ENCODE data around the gene FAM53B.

The FAM53B gene

DNA sequence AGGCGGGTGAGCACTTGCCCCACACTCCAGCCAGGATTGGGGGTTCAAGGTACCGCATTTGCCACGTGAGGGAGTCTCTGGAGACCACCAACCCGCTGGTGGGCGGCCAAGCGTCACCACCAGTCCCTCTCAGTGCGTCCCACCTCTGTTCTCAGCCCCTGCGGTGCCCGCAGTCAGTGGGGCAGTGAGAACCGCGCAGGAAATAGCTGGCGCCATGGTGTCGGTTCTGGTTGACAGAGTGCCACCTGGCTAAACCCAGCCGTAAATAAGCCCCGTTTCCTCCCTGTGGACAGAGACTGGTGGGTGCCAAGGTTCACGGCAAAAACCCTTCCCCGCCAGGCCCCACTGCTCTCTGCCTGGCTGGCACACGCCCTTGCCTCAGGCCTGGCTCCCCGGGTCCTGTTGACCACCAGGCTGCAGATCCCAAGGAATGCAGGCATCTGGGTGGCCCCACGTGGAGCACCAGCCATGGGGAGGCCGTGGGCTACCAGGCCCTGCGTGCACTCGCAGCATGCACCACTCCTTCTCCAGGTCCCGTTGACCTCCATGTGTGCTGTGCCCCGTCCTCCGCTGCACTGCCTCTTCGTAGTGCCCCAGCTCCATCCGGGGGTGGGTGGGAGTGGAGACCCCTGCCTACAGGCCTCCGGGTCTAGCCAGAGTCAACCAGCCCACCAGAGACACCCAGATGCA, 142.6 kb downstream of the FAM53B start:
- Histone ChIP-seq H3K36me3 (ENCODE audit: control insufficient read depth in 1 of 2, insufficient read depth in 2 of 2, low read length in 2 of 2) (no peaks in the 10 kb centered on the region), H3K4me3 (ENCODE audit: low read depth in 1 of 2, low read length in 2 of 2) (no peak overlapping the region), H3K9me3 (ENCODE audit: control insufficient read depth in 1 of 2, low read length in 2 of 2) (no peaks in the 10 kb centered on the region), H3K27me3 (ENCODE audit: control insufficient read depth in 1 of 2, insufficient read depth in 2 of 2, low read length in 2 of 2) (no peaks in the 10 kb centered on the region), H3K9ac (ENCODE audit: low read depth in 1 of 2, low read length in 2 of 2) (no peak overlapping the region), H3K27ac (ENCODE audit: low read depth, low read length) (no peak overlapping the region), H3K4me1 (ENCODE audit: control insufficient read depth in 1 of 2, insufficient read depth in 2 of 2, low read length in 2 of 2) (peaks cover 8 to 9% of the 10 kb centered on the region in 2 donors)

DNA sequence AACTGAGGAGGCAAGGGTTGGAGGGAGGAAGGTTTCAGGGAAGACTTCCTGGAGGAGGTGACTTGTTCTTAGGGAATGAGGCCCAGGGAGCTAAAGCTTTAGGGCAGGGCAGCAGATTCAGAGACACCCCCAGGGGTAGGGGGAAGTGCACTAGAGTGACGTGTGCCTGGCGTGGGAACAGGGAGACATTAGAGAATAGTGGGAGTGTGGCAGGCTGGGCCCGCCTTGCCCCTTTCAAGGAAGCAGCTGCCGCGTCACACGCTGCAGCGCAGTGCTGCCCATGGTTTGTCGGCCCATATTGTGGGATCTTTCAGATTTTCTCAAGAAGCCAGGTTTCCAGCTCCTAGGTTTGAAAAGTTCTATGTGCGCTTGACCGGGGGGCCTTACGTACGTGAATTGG, 143.2 kb downstream of the FAM53B start:
- no peak overlapping the region for H3K27ac ChIP-seq (ENCODE audit: low read depth, low read length)

DNA sequence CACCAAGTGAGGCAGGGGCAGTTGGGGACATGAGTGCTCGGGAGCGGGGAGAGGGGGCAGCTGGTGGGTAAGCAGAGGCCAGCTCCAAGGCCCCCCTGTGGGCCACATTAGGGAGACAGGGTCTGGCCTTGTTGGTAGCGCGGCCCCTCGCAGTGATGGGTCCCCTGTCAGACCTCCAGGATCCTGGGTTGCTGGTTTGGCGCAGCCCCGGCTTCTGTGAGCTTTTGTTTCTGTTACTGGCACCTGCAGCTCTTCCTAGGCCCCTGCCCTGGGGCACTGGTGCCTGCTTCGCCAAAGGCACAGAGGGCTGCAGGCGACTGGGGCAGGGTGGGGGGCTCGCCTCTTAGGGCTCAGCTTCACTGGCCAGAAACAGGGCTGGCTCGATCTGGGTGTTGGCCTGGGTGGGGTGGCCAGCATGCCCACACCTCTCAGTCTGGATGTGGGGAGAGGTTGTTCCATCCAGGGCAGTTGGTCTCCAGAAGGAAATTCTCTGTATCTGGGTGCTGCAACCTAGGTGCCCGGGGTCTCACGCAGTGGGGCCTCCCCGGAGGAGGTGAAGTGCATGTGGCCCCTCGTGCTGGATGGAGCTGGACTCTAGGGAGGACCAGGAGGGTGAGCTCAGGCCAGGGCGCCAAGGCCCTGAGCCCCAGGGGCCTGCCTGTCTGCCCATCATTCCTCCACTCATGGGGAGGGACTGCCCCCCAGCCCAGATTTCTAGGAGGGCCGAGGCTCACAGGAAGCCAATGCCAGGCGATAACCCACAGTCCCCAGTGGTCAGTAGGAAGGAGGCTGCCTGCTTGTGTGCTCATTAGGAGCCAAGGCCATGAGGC, 143.9 kb downstream of the FAM53B start:
- H3K9ac ChIP-seq (ENCODE audit: low read depth in 1 of 2, low read length in 2 of 2), result no peak overlapping the region
- H3K36me3 ChIP-seq (ENCODE audit: control insufficient read depth in 1 of 2, insufficient read depth in 2 of 2, low read length in 2 of 2), result no peaks in the 10 kb centered on the region
- no peaks in the 10 kb centered on the region for H3K9me3 ChIP-seq (ENCODE audit: control insufficient read depth in 1 of 2, low read length in 2 of 2)
- no peak overlapping the region for H3K27ac ChIP-seq (ENCODE audit: low read depth, low read length)
- no peak overlapping the region for H3K4me3 ChIP-seq (ENCODE audit: low read depth in 1 of 2, low read length in 2 of 2)
- H3K27me3 ChIP-seq (ENCODE audit: control insufficient read depth in 1 of 2, insufficient read depth in 2 of 2, low read length in 2 of 2), result no peaks in the 10 kb centered on the region
- peaks cover 9 to 10% of the 10 kb centered on the region in 2 donors for H3K4me1 ChIP-seq (ENCODE audit: control insufficient read depth in 1 of 2, insufficient read depth in 2 of 2, low read length in 2 of 2)

More for the DNA sequence above, 143.2 kb downstream of the FAM53B start:
- Histone ChIP-seq H3K36me3 (ENCODE audit: control insufficient read depth in 1 of 2, insufficient read depth in 2 of 2, low read length in 2 of 2) (no peaks in the 10 kb centered on the region), H3K9me3 (ENCODE audit: control insufficient read depth in 1 of 2, low read length in 2 of 2) (no peaks in the 10 kb centered on the region), H3K4me3 (ENCODE audit: low read depth in 1 of 2, low read length in 2 of 2) (no peak overlapping the region), H3K27me3 (ENCODE audit: control insufficient read depth in 1 of 2, insufficient read depth in 2 of 2, low read length in 2 of 2) (no peaks in the 10 kb centered on the region), H3K4me1 (ENCODE audit: control insufficient read depth in 1 of 2, insufficient read depth in 2 of 2, low read length in 2 of 2) (peaks cover 9 to 10% of the 10 kb centered on the region in 2 donors), H3K9ac (ENCODE audit: low read depth in 1 of 2, low read length in 2 of 2) (no peak overlapping the region)

DNA sequence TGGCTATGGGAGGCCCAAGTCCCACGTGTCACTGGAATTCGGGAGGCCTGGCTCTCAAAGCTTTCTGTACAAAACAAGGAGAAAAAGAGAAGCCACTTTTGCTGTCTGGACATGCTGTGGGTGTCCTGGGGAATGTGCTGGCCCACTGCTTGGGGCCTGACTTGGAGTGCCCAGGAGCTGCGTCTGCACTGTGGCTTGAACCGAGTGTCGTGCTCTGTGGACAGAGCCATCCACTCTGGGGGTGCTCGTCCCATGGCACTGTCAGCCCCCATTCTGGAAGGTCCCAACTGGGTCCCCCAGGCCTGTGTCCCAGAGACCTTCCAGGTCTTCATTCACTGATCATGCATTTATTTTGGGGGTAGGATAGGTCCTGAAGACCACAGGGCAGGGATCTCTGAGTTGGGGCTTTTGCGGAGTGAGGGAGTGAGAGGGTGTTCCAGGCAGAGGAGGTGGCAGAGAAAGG, 144.6 kb downstream of the FAM53B start:
- Histone ChIP-seq H3K4me1 (ENCODE audit: control insufficient read depth in 1 of 2, insufficient read depth in 2 of 2, low read length in 2 of 2) (peaks cover 9 to 10% of the 10 kb centered on the region in 2 donors), H3K27me3 (ENCODE audit: control insufficient read depth in 1 of 2, insufficient read depth in 2 of 2, low read length in 2 of 2) (no peaks in the 10 kb centered on the region), H3K36me3 (ENCODE audit: control insufficient read depth in 1 of 2, insufficient read depth in 2 of 2, low read length in 2 of 2) (no peaks in the 10 kb centered on the region), H3K4me3 (ENCODE audit: low read depth in 1 of 2, low read length in 2 of 2) (no peak overlapping the region), H3K27ac (ENCODE audit: low read depth, low read length) (no peak overlapping the region), H3K9ac (ENCODE audit: low read depth in 1 of 2, low read length in 2 of 2) (no peak overlapping the region), H3K9me3 (ENCODE audit: control insufficient read depth in 1 of 2, low read length in 2 of 2) (no peaks in the 10 kb centered on the region)

DNA sequence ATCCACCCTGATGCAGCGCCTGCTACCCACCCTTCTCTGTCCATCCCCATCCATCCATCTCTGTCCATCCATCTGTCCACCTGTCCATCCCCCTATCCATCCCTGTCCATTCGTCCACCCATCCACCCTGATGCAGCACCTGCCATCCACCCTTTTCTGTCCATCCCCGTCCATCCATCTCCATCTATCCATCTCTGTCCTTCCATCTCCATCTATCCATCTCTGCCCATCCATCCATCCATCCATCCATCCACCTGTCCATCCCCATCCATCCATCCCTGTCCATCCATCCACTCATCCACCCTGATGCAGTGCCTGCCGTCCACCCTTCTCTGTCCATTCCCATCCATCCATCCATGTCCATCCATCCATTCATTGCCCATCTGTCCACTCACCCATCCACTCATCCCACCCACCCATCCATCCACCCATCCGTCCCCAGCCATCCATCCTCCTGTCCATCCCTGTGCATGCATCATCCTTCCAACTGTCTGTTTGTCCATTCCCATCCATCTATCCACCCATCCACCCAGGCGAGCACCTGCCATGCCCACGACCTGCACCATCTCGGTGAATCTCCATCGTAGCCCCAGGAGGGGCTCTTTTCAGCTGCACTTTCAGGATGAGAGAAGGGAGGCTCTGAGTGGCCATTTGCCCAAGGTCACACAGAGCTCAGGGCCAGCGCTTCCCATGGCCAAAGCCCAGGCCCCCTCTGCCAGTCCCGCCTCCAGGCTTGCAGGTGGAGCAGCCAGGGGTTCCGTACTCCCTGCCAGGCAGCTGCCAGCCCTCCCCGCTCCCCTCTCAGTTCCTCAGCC, 145.2 kb downstream of the FAM53B start:
- H3K27ac ChIP-seq (ENCODE audit: low read depth, low read length), result no peak overlapping the region
- no peaks in the 10 kb centered on the region for H3K36me3 ChIP-seq (ENCODE audit: control insufficient read depth in 1 of 2, insufficient read depth in 2 of 2, low read length in 2 of 2)
- peaks cover 9 to 10% of the 10 kb centered on the region in 2 donors for H3K4me1 ChIP-seq (ENCODE audit: control insufficient read depth in 1 of 2, insufficient read depth in 2 of 2, low read length in 2 of 2)
- no peak overlapping the region for H3K9ac ChIP-seq (ENCODE audit: low read depth in 1 of 2, low read length in 2 of 2)
- H3K9me3 ChIP-seq (ENCODE audit: control insufficient read depth in 1 of 2, low read length in 2 of 2), result no peaks in the 10 kb centered on the region
- no peaks in the 10 kb centered on the region for H3K27me3 ChIP-seq (ENCODE audit: control insufficient read depth in 1 of 2, insufficient read depth in 2 of 2, low read length in 2 of 2)
- no peak overlapping the region for H3K4me3 ChIP-seq (ENCODE audit: low read depth in 1 of 2, low read length in 2 of 2)

DNA sequence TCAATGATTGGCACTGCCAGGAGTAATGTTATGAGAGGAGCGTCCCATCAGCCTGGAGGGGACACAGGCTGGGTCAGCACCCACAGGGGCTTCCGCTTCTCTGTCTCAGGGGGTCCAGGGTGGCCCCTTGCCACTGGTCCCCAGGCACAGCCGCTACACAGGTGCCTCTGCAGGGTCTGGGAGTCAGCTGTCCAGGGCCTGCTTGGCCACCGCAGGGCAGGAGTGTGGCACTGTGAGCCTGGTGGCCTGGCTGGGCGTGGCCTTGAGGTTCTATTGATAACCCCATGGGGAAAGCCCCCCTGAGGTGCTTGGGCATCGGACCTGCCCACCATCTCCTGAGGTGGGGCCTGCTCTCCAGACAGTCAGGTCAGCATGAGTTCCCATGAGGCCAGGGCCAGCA, 146.0 kb downstream of the FAM53B start:
- H3K4me3 ChIP-seq (ENCODE audit: low read depth in 1 of 2, low read length in 2 of 2), result no peak overlapping the region
- peaks cover 9 to 10% of the 10 kb centered on the region in 2 donors for H3K4me1 ChIP-seq (ENCODE audit: control insufficient read depth in 1 of 2, insufficient read depth in 2 of 2, low read length in 2 of 2)
- no peaks in the 10 kb centered on the region for H3K36me3 ChIP-seq (ENCODE audit: control insufficient read depth in 1 of 2, insufficient read depth in 2 of 2, low read length in 2 of 2)
- H3K9me3 ChIP-seq (ENCODE audit: control insufficient read depth in 1 of 2, low read length in 2 of 2), result no peaks in the 10 kb centered on the region
- no peak overlapping the region for H3K27ac ChIP-seq (ENCODE audit: low read depth, low read length)
- no peaks in the 10 kb centered on the region for H3K27me3 ChIP-seq (ENCODE audit: control insufficient read depth in 1 of 2, insufficient read depth in 2 of 2, low read length in 2 of 2)
- no peak overlapping the region for H3K9ac ChIP-seq (ENCODE audit: low read depth in 1 of 2, low read length in 2 of 2)

DNA sequence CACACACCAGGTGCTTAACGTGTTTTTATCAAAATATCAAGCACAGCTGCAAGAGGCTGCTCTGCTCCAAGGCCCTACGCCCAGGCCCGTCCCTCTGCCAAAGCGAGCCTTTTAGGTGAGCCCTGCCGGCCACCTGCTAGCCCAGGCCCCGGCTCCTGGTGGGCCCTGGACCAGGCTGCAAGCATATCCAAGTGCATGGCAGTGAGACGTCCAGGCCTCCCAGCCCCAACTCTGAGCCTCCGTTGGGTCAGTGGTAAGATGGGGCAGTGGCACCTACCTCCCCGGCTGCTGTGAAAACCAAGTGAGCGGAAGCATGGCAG, 146.4 kb downstream of the FAM53B start:
- no peaks in the 10 kb centered on the region for H3K9me3 ChIP-seq (ENCODE audit: control insufficient read depth in 1 of 2, low read length in 2 of 2)
- H3K27me3 ChIP-seq (ENCODE audit: control insufficient read depth in 1 of 2, insufficient read depth in 2 of 2, low read length in 2 of 2), result no peaks in the 10 kb centered on the region
- no peak overlapping the region for H3K27ac ChIP-seq (ENCODE audit: low read depth, low read length)
- no peak overlapping the region for H3K9ac ChIP-seq (ENCODE audit: low read depth in 1 of 2, low read length in 2 of 2)
- H3K4me3 ChIP-seq (ENCODE audit: low read depth in 1 of 2, low read length in 2 of 2), result no peak overlapping the region
- H3K4me1 ChIP-seq (ENCODE audit: control insufficient read depth in 1 of 2, insufficient read depth in 2 of 2, low read length in 2 of 2), result peaks cover 9 to 10% of the 10 kb centered on the region in 2 donors
- H3K36me3 ChIP-seq (ENCODE audit: control insufficient read depth in 1 of 2, insufficient read depth in 2 of 2, low read length in 2 of 2), result no peaks in the 10 kb centered on the region

DNA sequence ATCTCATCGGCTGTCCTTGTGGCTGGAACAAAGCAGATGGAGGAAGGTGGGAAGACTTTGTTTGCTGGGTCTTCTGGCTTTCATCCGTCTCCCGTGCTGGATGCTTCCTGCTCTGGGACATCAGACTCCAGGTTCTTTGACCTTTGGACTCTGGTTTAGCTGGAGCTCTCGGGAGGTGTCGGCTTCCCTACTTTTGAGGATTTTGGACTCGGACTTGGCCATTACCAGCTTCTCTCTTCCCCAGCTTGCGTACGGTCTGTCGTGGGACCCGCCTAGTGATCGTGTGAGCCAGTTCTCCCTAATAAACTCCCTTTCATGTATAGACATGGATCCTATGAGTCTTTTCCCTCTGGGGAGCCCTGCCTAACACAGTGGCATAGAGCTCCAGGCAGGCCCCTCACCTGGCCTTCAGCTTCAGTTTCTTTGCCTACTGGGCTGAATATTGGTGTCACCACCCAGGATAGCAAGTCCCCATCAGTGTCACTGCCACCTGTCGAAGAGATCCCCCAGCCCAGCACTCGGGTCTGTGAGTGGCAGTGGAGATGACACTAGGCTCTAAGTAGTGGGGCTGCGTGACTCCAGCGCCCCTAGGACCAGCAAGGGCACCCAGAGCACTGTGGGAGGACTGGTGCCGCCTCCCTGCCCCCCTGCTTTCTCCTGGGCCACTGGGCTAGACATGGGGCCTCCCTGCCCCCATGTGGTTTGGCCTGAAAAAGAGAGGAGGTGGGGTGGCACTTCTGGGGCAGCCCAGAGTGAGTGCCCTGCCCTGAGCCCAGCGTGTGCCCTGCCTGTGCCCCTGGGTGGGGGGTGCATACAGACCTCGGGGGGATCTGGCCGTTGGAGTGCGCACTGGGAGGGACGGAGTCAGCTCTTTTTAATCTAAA, 147.0 kb downstream of the FAM53B start:
- H3K9ac ChIP-seq (ENCODE audit: low read depth in 1 of 2, low read length in 2 of 2), result no peak overlapping the region
- peaks cover 9 to 10% of the 10 kb centered on the region in 2 donors for H3K4me1 ChIP-seq (ENCODE audit: control insufficient read depth in 1 of 2, insufficient read depth in 2 of 2, low read length in 2 of 2)
- no peaks in the 10 kb centered on the region for H3K9me3 ChIP-seq (ENCODE audit: control insufficient read depth in 1 of 2, low read length in 2 of 2)
- no peak overlapping the region for H3K4me3 ChIP-seq (ENCODE audit: low read depth in 1 of 2, low read length in 2 of 2)
- no peaks in the 10 kb centered on the region for H3K27me3 ChIP-seq (ENCODE audit: control insufficient read depth in 1 of 2, insufficient read depth in 2 of 2, low read length in 2 of 2)
- H3K27ac ChIP-seq (ENCODE audit: low read depth, low read length), result no peak overlapping the region
- no peaks in the 10 kb centered on the region for H3K36me3 ChIP-seq (ENCODE audit: control insufficient read depth in 1 of 2, insufficient read depth in 2 of 2, low read length in 2 of 2)

DNA sequence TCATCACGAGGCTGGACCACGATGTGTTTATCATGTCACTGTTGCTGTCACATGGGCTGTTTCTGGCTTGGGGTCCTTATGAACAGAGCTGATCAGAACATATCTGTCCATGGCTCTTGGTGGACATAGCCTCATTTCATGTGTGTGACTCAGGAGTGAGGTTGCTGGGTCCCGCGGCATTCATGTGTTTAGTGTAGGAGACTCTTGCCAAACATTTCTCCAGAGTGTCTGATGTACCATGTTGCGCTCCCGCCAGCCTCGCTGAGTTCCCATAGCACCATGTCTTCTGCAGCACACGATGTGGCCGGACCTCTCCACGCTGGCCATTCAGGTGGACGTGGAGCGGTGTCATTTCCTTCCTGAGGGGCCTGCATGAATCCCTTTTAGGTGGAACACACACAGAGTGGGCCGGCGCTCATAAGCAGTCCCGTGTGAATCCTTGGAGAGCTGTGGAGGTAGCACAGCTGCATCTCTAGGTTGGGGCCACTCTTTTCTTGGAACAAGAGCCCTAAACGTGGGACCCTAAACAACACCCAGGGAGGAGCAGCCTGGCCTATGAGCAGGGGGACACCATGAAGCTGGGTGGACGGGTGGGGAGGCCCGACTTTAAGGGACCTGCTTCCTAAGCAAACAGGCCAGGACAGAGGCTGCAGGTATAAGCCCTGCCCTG, 147.9 kb downstream of the FAM53B start:
- Histone ChIP-seq H3K9me3 (ENCODE audit: control insufficient read depth in 1 of 2, low read length in 2 of 2) (no peaks in the 10 kb centered on the region), H3K27ac (ENCODE audit: low read depth, low read length) (no peak overlapping the region), H3K36me3 (ENCODE audit: control insufficient read depth in 1 of 2, insufficient read depth in 2 of 2, low read length in 2 of 2) (no peaks in the 10 kb centered on the region), H3K9ac (ENCODE audit: low read depth in 1 of 2, low read length in 2 of 2) (no peak overlapping the region), H3K4me3 (ENCODE audit: low read depth in 1 of 2, low read length in 2 of 2) (no peak overlapping the region), H3K27me3 (ENCODE audit: control insufficient read depth in 1 of 2, insufficient read depth in 2 of 2, low read length in 2 of 2) (no peaks in the 10 kb centered on the region), H3K4me1 (ENCODE audit: control insufficient read depth in 1 of 2, insufficient read depth in 2 of 2, low read length in 2 of 2) (peaks cover 9 to 10% of the 10 kb centered on the region in 2 donors)
